A172 (cell line): ENCODE results near the gene PDE4D. TPM values are rescaled to one million over a fixed set of nuclear protein-coding genes. Genes with fewer than 3 reads are reported as not detected.
A peak's percentile ranks its signal among the peaks of the same experiment; 100 is the strongest.
"Not testable (repeated sequence)": the region's sequence is repeated elsewhere in the genome, so short reads cannot be mapped to it uniquely, and the experiment has no call there.

Experiments
- DNase-seq: peaks from one replicate; pipeline ENCODE4 v3.0.0-alpha.2; 2015; ENCODE audit warnings: low spot score
- total RNA-seq: library from RNA; depleted of rRNA; stranded (reverse); fragments of >200 nt; shearing (Covaris generic); gene quantifications from 2 replicates; pipeline ENCODE4 v1.2.3, GENCODE V29; 2014

The PDE4D gene
- total RNA-seq, 1 experiment from 2014 or later, result 7.6 TPM

DNA sequence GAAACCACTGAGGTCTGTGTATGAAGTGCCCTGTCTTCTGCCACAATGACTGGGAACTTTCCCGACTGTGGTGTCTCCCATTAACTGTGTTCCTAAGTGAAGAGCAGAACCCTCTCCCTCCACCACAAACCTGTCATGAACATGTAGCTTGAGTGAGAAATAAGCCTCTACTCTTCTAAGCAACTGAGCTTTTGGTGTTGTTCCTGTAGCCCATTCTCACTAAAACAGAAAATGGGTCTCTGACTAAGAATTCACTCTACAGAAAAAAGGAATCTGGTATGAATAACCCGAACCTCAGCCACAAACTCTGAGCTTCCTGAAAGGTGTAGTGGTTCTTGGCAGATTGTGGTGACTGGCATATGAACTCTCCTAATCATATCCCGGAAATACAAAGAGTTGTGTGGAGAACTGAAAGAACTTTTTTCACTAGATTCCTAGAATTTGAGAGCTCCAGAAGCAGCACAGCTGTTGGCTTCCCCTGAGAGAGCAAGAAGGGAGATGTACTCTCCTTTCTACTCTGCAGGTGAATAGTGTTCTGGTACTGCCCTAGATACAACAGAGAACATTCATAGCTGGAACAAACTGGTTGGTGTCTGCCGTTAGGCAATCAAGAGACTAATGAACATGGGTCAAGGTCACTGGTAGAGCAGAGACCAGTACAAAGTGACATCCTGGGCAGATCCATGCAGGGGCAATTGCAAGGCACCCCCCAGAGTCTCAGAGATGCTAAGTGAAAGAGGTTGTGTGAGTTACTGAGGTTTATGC is 283.8 kb downstream of the PDE4D start:
- DNase-seq, result no peak

DNA sequence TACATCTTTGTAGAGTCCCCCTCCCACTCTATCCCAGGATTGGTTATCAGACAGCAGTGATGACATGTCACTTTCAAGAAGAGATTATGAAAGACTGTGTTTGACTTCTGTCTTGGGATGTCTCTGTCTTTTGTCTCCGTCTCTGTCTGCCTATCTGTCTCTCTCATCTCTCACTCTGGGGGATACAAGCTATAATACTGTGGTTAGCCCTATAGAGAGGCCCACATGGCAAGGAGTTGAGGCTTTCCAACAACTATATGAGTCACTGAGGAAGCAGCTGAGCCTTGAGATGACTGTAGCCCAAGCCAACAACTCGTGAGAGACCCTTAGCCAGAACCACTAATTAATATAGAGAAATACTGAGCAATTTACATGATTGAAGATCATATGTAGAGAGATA is 284.8 kb downstream of the PDE4D start:
- DNase-seq, result no peak

GRCh38 chr5:59607138-59607765 is 286.3 kb downstream of the PDE4D start:
- no peak for DNase-seq

- DNase-seq, result no peak
Measured at GRCh38 chr5:59605915-59606314, 287.6 kb downstream of the PDE4D start.

DNA sequence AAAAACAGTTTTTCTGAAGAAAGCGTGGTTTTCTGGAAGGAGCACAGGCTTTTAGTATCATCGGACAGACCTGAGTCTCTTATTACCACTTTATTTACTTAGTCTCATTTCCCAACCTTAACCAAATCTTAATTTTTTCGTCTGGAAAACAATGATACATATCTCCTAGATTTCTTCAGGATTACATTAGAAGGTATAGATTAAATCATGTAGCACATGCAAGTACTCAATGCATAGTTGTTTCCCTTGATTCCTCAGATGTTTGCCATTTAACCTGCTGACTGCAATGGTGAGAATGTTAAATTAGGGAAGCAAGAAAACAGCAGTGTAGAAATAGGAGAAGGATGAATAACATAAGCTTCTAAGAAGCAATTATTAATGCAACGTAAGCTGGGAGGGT is 289.4 kb downstream of the PDE4D start:
- no peak for DNase-seq

DNA sequence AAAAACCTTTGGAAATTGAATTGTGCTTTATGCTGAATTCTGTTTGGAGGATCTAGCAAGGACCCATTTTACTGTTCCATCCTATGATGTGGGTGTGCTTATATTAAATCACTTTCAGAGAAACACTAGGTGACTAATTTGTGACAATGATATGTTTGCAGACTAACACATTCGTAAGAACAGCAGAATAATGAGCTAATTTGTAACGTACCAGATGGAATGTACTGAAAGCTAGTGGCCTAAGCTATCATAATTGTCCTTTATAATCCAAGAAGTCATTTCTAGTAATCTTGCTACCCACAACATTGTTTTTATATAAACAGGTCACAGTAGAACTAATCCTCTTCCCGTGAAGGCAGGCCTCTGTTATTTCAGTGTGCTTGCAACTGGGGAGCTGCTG is 292.5 kb downstream of the PDE4D start:
- DNase-seq, result no peak

GRCh38 chr5:59600153-59600552 is 293.4 kb downstream of the PDE4D start:
- DNase-seq, result no peak

DNA sequence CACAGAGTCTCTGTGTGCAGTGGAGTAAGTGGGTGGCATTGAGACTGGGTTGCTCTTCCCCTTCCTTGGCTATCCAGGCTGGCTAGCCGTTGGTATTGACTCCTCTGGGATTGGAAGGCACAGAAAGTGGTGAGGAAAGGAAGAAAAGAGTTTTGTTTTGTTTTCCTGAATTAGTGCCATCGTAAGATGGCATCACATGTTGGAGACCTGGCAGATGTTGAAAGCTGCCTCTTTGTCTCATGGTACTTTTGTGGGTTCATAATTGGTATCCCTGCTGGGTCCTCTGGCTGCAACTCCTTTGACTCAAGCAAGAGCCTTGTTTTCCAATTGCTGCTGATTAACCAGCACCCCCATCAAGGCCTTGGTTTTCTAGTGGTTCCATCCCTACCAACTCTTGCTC is 293.8 kb downstream of the PDE4D start:
- DNase-seq, result no peak

- peak; percentile 56 for DNase-seq
Measured at GRCh38 chr5:59598547-59598874, 295.0 kb downstream of the PDE4D start.

- DNase-seq, result no peak
Measured at GRCh38 chr5:59597690-59598546, 295.6 kb downstream of the PDE4D start.

DNA sequence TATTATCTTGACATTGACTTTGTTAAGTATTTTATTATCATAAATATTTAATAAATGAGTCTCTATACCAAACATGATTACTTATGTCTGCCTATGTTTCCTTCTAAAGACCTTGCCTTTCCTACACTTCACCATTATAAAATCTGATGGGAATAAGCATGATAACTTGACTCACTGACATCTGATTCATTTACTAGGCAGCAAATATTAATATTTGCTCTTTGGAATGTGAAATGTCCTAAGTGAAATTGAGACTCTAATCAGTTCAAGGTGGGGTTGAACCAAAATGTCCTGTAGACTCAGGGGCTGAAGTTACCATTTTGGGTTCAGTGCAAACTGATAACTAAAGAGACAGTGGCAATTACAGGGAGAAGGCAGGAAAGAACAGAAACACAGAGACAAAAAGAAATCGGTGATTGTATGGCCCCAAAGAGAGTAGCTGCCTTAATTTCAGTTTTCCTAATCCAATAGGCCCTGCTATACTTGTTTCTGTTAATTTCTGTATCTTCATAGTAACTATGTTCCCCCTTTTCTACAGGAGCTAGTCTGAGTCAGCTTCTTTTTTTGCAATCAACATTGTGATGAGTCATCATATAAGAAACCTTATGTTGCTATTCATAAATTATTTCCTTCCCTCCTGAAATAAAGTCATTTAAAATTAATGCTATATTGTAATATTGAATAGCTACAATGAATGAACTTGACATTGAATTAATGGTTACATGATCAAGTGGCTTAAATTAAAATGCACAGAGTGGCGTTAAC is 296.8 kb downstream of the PDE4D start:
- peak; percentile 46 for DNase-seq

DNA sequence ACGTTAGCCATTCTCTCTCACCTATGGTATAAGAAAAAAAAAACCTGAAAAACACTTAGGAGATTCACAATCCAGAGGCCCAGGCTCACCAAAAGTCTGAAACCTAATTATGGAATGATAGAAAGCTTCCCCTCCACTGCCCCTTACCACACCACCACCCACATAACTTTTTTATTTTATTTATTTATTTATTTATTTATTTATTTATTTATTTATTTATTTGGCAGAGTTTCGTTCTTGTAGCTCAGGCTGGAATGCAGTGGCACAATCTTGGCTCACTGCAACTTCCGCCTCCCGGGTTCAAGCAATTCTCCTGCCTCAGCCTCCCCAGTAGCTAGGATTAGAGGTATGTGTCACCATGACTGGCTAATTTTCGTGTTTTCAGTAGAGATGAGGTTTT is 299.4 kb downstream of the PDE4D start:
- DNase-seq, result not testable (repeated sequence)

DNA sequence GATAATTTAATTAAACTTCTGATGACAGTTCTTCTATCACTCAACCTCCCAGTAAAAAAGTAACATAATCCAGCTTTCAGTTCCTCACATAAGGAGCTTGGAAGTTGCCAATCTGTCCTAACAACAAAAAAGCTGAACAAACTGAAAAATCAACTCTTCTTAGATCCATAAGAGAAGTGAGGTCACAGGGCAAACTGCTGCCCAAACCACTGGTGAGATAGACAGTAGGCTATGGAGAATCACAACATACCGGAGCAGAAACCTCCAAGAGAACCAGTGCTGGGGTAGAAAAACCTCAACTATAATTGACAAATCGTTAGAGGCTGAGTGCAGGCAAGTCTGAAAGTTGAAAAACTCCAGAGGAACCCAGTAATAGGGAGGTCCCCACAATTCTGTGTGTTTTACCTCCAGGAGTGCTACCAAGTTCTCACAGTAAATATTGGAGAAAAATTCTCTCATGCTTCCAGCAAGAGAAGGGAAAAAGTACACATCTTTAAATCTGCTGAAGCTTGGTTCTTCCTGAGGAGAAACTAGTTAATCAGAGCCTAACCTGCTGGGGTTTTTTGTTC is 300.0 kb downstream of the PDE4D start:
- no peak for DNase-seq

DNA sequence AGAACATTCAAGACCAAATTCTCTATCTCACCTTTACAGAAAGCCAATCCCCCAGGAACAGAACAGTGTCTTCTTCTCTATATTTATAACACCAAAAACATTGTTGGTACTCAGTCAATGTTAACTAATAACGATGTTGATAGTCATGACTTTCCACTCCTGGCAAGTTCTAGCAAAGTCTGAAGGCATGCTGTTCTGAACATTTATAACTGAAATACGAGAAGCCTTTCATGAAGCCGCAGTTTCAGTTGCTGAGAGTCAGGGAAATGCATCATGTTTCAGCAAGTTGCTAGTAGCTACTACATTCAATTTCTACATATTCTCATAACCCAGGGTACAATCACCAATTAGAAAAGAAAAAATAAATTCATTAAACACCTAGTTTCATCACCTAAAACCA is 301.4 kb downstream of the PDE4D start:
- no peak for DNase-seq

- no peak for DNase-seq
Measured at GRCh38 chr5:59591162-59591561, 302.4 kb downstream of the PDE4D start.

GRCh38 chr5:59588922-59589321 is 304.6 kb downstream of the PDE4D start:
- DNase-seq, result peak; percentile 29

GRCh38 chr5:59587489-59588337 is 305.8 kb downstream of the PDE4D start:
- peak; percentile 78 for DNase-seq

- no peak for DNase-seq
Measured at GRCh38 chr5:59586841-59587240, 306.7 kb downstream of the PDE4D start.

GRCh38 chr5:59584858-59585846 is 308.4 kb downstream of the PDE4D start:
- no peak for DNase-seq
